Measurements from ENCODE around the gene MPZL1.

DNA sequence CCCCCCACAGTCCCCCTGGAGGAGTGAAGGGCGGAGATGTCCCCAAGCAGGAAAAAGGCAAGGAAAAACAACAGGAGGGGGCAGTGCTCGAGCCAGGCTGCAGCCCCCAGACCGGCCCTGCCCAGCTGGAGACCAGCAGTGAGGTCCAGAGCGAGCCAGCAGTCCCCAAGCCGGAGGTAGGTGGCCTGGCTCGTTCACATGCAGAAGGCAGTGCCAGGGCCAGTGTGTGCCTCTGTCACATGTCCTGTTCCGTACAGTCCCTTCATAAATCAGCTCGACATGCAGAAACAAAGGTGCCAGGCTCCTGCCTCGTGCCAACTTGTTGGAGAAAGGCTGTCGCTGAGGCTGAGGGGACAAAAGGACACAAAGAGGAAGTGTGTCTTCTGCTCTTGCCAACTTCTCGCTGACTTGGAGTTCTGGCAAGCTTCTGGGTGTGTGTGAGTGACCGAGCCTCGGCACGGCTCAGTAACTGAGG, 24.1 kb upstream of the MPZL1 start:
- TF ChIP-seq, protein P1, sequence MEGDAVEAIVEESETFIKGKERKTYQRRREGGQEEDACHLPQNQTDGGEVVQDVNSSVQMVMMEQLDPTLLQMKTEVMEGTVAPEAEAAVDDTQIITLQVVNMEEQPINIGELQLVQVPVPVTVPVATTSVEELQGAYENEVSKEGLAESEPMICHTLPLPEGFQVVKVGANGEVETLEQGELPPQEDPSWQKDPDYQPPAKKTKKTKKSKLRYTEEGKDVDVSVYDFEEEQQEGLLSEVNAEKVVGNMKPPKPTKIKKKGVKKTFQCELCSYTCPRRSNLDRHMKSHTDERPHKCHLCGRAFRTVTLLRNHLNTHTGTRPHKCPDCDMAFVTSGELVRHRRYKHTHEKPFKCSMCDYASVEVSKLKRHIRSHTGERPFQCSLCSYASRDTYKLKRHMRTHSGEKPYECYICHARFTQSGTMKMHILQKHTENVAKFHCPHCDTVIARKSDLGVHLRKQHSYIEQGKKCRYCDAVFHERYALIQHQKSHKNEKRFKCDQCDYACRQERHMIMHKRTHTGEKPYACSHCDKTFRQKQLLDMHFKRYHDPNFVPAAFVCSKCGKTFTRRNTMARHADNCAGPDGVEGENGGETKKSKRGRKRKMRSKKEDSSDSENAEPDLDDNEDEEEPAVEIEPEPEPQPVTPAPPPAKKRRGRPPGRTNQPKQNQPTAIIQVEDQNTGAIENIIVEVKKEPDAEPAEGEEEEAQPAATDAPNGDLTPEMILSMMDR (IDR thresholded peaks at IDR 0.05 in 4 of 5, conservative IDR thresholded peaks at IDR 0.05 in 1 of 5): no peak
- TF ChIP-seq POLR2A (IDR thresholded peaks at IDR 0.05): peak in 1 of 2 donors; percentile 23

Measured in gastrocnemius medialis (tissue), 4 donors.